Epithelial cell of esophagus (primary cell): ENCODE data around the gene ITGA8.

Experiments used
- DNase-seq: peaks from one replicate; pipeline ENCODE4 v3.0.0; 2010; ENCODE audit warnings: low read depth
- H3K4me3 ChIP-seq: 2 replicates; pipeline ENCODE4 v1.5.1; 2011; ENCODE audit warnings: mild to moderate bottlenecking, low read length, control low read depth
- CTCF ChIP-seq: IDR thresholded peaks from 2 replicates; pipeline ENCODE4 v1.5.1; 2011; ENCODE audit warnings: low read depth, mild to moderate bottlenecking, low read length, control low read depth, inconsistent platforms; ENCODE audit not compliant: insufficient read depth; ENCODE audit errors: missing control alignments

The ITGA8 gene

DNA sequence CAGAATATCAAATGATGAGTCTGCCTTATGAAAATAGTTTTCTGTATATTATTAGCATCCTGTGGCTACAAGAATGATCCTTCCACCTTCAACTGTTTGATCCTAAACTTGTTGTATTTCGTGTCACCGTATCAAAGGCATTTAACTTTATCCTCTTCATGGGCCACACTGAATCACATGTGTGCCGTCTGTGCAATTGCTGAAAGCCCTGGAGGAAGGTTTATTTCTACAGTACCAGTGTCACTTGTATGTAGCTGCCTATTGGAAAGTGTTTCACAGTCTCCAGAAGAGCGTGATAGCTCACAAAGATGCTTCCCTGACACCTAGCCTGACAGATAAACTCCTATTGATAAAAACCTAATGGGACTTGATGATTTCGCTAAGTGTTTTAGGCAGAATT, 94.5 kb downstream of the ITGA8 start:
- H3K4me3 ChIP-seq = no peak overlapping the region
- no peak for DNase-seq
- no peak for TF ChIP-seq CTCF

DNA sequence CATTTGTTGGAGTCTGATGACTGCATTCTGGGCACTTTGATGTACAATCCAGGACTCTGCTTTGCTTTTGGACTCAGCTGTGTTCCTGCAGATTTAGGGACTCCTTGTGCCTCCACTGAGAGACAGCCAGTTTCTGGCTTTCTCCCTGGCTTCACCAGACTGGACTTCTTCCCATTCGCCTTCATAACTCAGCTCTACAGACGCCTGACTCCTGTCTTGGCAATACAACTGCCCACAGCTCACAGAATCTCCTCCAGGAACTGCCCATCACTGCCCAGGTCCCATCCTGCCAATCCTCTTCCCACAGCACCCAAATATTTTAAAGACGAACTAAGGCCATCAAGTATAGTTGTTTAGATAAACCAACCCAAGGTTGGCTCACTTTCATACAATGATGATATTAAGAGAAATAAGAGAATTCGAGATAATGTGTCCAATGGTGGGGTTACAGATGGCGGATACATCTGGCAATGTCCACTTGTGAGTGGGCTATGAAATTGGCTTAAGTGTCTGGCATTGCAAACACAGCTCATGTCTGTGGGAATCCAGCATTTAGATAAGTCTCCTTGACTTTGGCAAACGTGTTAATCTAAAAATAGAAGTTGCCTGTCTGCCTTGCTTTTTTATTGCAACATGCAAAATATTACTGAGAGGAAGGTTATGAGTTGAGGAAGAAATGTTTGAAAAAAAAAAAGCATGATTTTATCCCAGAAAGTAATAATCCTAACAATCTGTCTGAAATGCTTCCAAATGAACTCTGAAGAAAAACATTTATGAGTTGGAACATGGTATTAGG, 95.1 kb downstream of the ITGA8 start:
- TF ChIP-seq CTCF = no peak
- DNase-seq = no peak
- H3K4me3 ChIP-seq = no peak overlapping the region

DNA sequence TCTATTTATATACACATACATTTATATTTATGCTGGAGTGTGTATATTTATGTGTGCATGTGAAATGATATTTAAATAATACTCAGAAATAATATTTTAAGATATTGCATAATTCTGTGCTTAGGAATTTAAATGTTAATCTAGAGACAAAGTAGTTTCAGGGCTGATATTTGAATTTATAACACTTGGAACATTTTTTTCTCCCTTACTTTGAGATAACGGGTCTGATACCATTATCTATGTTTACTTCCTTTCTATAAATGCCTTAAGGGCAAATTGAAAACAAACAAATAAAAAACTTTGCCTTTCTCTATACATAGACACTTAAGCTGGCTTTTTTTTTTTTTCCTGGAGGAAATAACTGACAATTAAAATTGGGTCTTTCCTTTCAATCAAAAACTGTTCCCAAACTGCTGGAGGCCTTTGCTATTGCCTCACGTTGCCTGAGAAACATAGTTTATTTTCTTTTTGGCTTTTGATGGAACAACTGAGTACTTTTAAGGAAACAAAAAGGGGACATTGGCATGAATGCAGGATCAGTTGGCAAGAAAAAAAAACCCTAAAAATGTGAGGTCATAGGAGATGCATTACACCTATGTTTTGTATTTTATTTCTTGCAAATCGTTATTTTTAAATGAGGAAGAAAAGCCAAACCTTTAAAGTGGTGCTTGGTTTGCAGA, 98.7 kb downstream of the ITGA8 start:
- DNase-seq = no peak

GRCh38 chr10:15620337-15620736, 99.4 kb downstream of the ITGA8 start:
- H3K4me3 ChIP-seq = no peak overlapping the region
- no peak for DNase-seq
- no peak for TF ChIP-seq CTCF

More for the DNA sequence above, 98.7 kb downstream of the ITGA8 start:
- TF ChIP-seq CTCF = no peak
- H3K4me3 ChIP-seq = no peak overlapping the region

DNA sequence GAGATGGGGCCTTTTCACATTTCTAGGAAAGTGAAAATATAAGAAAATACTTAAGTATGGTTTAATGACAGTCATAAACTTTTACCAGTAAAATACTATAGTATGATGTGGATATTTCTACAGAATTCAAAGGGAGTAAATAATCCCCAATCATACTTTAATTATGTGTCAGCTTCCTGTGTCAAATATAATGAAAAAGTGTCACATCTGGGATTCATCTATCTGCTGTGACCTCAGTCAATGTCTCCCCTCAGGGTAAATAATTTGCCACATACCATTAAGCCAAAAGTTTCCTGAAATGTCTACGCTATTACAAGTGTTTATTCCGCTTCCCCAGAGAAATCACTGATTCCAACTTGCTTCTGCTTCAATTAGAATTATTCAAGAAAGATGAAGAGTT, 110.5 kb downstream of the ITGA8 start:
- H3K4me3 ChIP-seq = no peak overlapping the region
- no peak for TF ChIP-seq CTCF
- DNase-seq = no peak

GRCh38 chr10:15606377-15606776, 113.3 kb downstream of the ITGA8 start:
- no peak for DNase-seq
- TF ChIP-seq CTCF = no peak
- no peak overlapping the region for H3K4me3 ChIP-seq

DNA sequence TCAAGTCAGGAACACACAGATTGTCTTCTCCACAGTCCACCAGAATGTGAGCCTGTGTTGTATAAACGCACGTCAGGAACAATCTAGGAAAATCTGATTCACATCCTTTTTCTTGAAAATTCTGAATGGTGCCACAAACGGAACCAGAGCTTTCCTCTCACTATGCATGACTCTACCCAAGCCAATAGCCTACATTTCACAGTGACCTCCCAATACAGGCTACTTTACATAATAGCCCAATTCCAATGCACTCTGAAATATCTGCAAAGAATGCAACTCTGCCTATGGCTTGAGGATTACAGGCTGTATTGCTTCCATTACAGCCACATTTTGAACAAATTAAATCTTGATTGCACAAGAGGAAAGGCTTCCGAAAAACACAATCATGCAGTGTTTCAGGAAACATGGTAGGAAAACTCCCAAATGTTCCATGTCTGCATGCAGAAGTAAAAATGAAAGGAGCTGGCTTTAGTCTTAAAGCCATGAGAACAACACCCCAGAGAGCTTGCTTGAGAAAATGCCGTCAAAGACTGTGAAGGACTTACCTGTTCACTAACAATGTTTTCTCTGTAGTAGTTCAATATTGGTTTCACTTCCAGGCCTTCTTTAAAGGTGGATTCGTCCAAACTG, 113.9 kb downstream of the ITGA8 start:
- no peak for DNase-seq
- H3K4me3 ChIP-seq = no peak overlapping the region
- TF ChIP-seq CTCF = no peak
